Measurements from ENCODE around the gene DOK7. TPM values are rescaled to one million over a fixed set of nuclear protein-coding genes. Genes with fewer than 3 reads are reported as not detected.
"Not testable (repeated sequence)": the region's sequence is repeated elsewhere in the genome, so short reads cannot be mapped to it uniquely, and the experiment has no call there.

The DOK7 gene
- total RNA-seq, 1 experiment from 2014 or later: 9.6 TPM

DNA sequence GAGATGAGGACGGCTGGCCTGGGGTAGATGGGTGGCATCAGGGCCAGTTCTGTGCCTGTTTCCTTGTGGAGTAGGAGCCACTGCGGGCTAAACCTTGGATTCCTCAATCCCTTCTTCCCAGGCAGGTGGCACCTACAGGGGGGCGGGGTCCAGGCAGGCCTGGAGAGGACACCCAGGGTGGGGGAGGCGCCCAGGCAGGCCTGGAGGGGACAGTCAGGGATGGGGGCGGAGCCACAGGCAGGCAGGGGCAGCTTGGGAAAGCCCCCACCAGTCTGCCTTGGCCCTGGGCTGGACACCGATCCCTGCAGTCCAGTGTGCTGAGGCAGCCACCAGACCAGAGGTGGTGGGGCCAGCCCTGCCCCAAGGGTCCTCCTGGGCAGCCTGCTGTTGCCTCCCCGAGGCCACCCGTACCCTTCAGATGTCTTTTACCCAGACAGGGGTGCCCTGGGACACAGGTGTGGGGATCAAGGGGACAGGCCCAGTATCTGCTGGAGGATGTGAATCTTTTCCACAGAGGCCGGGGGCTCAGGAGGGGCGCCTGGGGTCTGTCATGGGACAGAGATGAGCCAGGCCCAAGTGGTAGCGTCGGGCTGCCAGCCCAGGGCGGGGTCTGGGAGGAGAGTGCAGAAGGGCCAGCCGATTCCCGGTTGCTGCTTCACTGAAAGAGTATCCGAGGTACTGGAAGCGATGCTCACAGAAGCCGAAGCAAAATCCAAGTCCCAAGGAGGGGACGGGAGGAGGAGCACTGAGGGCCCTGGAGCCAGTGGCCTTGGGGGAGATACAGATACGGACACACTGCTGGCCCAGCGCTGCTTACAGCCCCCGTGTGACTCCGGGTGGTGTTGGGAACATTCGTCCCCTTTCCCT lies 34.6 kb downstream of the DOK7 start:
- H3K9me3 ChIP-seq: no peaks in the 10 kb centered on the region
- no peak for DNase-seq
- no peaks in the 10 kb centered on the region for H3K27me3 ChIP-seq
- H3K4me3 ChIP-seq: no peak overlapping the region
- H3K36me3 ChIP-seq: no peaks in the 10 kb centered on the region

DNA sequence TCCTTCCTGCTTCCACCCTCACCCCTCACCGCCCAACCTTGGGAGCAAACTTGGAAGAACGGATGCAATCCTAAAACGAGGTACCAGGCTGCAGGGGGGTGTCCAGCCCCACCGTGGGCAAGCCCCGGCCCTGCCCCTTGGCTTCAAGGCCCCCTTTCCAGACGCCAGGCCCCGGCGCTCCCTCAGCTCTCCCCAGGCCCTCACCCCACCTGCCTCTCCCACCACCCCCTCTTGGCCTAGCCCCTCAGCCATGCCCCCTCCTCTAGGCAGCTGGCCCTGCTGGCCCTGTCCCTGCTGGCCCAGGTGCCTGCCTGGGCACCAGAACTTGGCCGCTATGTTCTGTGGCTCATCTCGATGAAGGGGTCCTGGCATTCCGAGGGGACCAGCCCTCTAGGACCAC lies 35.3 kb downstream of the DOK7 start:
- no peak for DNase-seq
- H3K9me3 ChIP-seq: no peaks in the 10 kb centered on the region
- no peaks in the 10 kb centered on the region for H3K27me3 ChIP-seq
- H3K4me3 ChIP-seq: no peak overlapping the region
- no peaks in the 10 kb centered on the region for H3K36me3 ChIP-seq

DNA sequence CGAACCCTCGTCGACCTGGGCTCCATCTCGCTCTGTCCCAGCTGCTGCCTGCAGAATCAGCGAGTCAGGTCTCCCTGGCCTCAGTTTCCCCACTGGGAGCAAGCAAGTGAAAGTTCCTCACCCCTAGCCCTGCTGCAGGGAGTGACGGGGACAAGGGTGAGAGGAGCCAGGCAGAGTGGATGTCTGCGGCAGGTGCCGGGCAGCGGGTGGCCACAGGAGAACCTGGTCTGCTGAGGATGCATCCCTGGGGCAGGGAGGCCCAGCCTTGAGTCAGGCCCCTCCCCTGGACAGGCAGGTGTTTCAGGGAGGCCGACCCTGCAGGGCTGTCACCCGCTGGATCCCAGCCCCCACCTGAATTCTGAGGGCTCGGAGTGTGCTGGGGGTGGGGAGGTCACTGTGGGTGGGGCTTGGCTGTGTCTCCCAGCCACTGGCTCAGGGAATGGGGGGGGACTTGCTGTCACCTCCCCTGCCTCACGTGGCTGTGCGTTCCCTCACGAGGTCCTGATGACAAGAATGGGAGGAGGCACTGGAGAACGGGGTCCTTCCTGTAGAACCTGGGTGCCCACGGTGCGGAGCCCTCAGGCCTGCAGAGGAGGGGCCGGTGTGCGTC lies 35.9 kb downstream of the DOK7 start:
- Histone ChIP-seq H3K36me3 (no peaks in the 10 kb centered on the region), H3K9me3 (no peaks in the 10 kb centered on the region), H3K4me3 (no peak overlapping the region), H3K27me3 (no peaks in the 10 kb centered on the region)
- DNase-seq: no peak

DNA sequence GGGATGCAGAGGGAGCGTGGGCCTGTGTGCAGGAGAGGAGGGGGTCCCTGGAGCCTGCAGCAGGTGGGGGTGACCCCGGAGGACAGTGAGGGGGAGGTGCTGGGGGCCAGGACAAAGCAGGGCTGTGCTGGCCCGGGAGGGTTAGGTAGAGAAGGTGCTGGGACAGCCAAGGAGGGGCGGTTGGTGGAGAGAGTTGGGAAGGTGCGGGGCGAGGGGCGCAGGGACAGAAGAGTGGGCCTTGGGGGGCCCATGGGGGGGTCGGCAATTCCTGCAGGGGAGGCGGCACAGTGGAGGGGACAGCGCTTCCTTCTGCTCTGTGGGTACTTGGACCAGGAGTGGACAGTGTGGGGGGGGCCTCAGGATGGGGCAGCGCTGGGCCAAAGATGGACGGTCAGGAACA lies 36.6 kb downstream of the DOK7 start:
- Histone ChIP-seq H3K36me3 (no peaks in the 10 kb centered on the region), H3K27me3 (no peaks in the 10 kb centered on the region), H3K4me3 (no peak overlapping the region), H3K9me3 (no peaks in the 10 kb centered on the region)
- DNase-seq: no peak

DNA sequence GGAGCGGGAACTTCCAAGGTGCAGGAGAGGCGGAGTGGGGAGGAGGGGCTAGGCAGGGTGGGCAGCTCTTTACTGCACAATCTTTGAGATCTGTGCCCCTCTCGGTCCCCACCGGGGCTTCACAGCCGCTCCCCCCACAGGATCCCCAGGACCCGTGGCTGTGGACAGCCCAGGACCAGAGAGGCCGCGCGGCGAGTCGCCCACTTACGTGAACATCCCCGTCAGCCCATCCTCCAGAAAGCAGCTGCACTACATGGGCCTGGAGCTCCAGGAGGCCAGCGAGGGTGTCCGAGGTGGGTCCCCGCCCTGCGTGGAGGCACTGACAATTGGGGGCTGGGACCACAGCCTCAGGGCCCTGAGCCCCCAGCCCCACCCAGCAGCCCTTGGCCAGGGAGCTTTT lies 37.0 kb downstream of the DOK7 start:
- H3K9me3 ChIP-seq: no peaks in the 10 kb centered on the region
- no peak for DNase-seq
- H3K4me3 ChIP-seq: no peak overlapping the region
- no peaks in the 10 kb centered on the region for H3K36me3 ChIP-seq
- no peaks in the 10 kb centered on the region for H3K27me3 ChIP-seq

DNA sequence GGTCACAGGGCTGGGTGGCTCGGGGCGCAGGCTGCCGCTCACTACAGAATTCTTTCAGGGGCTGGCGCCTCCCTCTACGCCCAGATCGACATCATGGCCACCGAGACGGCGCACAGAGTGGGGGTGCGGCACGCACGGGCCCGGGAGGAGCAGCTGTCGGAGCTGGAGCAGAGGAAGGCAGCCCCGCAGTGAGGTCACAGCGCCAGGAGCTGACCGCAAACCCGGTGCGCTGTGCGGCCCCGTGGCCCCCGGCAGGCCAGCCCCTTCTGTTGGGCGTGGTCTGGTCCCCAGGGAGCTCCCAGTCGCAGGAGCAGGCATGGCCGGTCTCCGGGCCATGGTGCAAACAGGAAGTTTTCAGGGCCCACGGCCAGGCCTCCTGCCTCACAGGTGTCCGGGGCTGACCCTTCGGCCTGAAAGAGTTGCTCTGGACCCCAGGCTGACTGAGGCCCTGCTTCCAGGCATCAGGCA lies 37.6 kb downstream of the DOK7 start:
- no peak for DNase-seq
- no peaks in the 10 kb centered on the region for H3K9me3 ChIP-seq
- H3K27me3 ChIP-seq: no peaks in the 10 kb centered on the region
- no peaks in the 10 kb centered on the region for H3K36me3 ChIP-seq
- no peak overlapping the region for H3K4me3 ChIP-seq

DNA sequence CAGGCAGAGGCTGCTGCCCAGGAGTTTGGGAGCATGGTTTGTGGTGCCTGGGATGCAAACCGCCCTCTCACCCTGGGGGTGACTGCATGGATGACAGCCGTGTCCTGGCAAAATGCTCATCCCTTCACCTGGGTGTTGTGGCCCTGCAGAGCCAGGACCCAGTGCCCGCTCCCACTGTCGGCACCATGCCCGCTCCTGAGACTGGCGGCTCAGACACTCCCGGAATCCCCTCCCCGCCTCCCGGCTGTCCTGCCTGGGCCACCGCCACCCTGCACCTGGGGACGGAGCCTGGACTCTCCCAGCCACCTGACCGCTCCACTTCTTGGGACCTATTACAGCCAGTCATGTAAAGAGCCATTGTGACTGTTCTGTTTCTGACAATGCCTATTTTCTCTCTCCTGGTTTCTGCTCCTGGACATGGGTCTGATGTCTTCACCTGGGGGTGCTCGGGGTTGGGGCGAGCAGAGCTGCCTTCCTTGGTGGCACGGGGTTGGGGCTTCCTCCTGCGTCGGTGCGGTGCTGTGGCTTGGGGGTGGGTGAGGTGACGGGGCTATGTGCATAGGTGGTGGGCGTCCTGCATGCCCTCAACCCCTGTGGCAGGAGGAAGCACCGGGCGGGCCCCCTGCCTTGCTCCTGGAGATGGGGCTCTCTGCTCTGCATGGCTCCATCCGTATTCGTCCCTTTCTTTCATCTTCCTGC lies 38.2 kb downstream of the DOK7 start:
- Histone ChIP-seq H3K9me3 (no peaks in the 10 kb centered on the region), H3K4me3 (no peak overlapping the region)

DNA sequence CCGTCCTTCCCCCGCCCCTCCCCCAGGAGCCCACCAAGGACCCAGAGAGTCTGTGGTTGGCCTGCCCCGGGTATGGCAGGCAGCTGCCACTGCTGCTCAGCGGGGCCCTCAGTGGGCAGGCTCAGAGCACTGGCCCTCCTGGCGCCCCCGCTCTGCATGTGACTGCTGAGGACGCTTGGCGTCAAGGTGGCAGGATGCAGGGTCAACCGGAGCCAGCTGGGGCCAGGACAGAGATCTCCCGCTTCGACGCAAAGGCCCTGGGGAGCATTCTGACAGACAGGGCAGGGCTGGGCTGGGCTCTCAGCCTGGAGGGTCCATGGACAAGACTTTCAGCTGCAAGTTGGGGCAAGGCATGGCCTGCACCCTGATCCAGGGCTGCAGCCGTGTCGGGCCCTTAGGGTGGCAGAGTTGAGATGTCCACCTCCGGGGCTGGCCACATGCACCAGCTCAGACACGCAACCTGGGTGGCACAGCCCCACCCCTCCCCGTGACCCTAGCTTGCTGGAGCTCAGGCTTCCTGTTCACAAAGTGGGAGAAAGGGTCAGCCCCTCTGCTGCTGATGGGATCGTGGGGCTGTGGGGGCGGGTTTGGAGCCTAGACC lies 38.8 kb downstream of the DOK7 start:
- Histone ChIP-seq H3K36me3 (no peaks in the 10 kb centered on the region), H3K27me3 (no peaks in the 10 kb centered on the region), H3K4me3 (no peak overlapping the region)

More for the DNA sequence above, 38.2 kb downstream of the DOK7 start:
- Histone ChIP-seq H3K36me3 (no peaks in the 10 kb centered on the region), H3K27me3 (no peaks in the 10 kb centered on the region)
- no peak for DNase-seq

DNA sequence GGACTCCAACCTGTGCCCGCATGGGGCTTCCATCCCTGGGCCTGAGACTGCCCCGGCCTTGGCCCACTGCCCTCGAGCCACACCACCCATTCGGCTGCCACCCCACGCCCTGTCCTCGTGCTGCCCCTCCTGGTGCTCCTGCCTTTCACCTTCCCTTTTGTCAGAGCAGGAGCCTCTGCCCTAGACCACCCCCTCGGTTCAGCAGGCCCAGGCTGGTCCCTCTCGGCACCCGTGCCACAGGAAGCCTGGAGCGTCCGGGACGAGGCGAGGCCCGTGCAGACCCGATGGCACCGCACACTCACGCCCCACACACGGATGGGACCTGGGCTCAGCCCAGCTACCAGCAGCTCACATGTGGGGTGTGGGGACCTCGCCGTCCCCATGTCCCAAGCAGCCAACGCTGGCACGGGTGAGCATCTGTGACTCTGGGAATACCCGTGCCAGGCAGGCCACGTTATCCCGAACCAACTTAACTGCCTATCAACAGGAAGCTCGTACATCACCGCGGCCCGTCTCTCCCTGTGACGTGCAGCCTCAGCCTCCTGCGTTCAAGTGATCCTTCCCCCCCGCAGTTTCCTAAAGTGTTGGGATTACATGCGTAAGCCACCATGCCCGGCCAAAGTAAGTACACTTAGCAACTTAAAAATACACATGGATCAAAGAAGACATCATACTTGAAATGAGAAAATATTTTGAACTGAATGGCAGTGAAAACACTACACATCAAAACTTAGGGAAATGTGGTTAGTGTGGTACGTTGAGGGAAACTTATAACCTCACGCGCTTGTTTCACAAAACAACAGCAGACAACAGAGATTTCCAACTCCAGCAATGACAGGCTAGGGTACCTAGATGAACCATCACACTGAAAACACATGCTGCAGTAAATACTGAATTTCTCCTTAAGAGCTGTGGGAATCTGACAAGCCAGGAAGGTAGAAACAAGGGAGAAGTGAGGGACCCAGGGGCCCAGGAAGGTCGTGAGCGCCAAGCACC lies 40.1 kb downstream of the DOK7 start:
- H3K36me3 ChIP-seq: no peaks in the 10 kb centered on the region; the same call in 1 of the 2 replicates
- DNase-seq: no peak
- H3K27me3 ChIP-seq: no peaks in the 10 kb centered on the region
- H3K4me3 ChIP-seq: no peak overlapping the region
- H3K9me3 ChIP-seq: no peaks in the 10 kb centered on the region

More for the DNA sequence above, 38.8 kb downstream of the DOK7 start:
- DNase-seq: no peak
- no peaks in the 10 kb centered on the region for H3K9me3 ChIP-seq

DNA sequence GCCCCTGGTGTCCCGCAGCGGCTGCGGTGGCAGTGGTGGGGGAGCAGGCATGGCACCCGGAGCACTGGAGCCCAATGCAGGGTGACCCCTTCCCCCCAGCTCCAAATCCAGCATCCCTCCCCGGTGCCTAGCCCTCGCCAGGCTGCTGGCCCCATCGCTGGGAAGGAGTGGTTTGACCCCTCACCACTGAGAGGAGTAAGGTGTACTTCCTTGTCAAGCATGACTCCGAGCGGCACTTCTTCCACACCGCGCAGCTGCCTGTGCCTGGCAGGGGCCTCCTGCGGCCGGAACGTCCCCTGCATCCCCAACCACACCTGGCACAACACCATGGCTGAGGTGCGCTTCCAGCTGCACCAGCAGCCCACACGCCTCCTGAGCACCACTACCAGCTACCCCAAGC lies 42.1 kb downstream of the DOK7 start:
- no peaks in the 10 kb centered on the region for H3K9me3 ChIP-seq
- H3K36me3 ChIP-seq: no peaks in the 10 kb centered on the region; the same call in 1 of the 2 replicates
- no peak overlapping the region for H3K4me3 ChIP-seq
- DNase-seq: no peak
- no peaks in the 10 kb centered on the region for H3K27me3 ChIP-seq

DNA sequence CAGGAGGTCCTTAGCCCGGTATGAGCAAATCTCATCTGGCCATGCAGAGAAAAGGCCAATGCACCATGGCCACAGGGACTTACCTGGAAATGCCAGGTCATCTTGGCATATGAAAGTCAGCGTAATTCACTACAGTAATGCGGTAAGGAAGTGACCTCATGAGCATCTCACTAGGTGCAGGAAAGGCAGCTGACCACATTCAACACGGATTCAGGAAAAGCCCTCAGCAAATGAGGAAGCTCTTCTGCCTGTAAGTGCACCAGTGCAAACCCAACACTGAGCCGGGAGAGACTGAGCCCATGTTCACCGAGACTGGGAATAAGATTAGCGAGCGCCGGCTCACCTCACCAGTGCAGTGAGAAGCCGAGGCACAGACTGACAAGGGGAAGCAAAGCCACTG lies 45.4 kb downstream of the DOK7 start:
- DNase-seq: no peak
- H3K36me3 ChIP-seq: no peaks in the 10 kb centered on the region; the same call in 1 of the 2 replicates
- H3K9me3 ChIP-seq: no peaks in the 10 kb centered on the region
- H3K27me3 ChIP-seq: no peaks in the 10 kb centered on the region
- H3K4me3 ChIP-seq: no peak overlapping the region

DNA sequence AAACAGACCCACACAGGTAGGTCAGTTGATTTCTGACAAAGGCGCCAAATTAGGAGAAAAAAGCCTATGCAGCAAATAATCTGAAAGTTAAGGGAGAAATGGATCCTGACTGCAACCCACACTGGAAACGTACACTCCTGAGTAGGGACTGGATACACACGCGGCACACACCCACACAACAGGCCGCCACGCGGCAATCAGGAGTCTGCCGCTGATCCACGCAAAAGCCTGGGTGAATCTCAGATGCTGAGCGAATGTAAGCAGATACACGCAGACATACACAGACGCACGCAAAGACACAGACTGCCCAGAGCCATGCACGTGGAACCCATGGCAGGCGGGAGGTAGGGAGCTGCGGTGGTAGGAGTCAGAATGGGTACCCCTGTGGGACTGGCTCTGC lies 47.4 kb downstream of the DOK7 start:
- Histone ChIP-seq H3K27me3 (no peaks in the 10 kb centered on the region), H3K9me3 (no peaks in the 10 kb centered on the region), H3K4me3 (no peak overlapping the region), H3K36me3 (no peaks in the 10 kb centered on the region; the same call in 1 of the 2 replicates)
- DNase-seq: no peak

DNA sequence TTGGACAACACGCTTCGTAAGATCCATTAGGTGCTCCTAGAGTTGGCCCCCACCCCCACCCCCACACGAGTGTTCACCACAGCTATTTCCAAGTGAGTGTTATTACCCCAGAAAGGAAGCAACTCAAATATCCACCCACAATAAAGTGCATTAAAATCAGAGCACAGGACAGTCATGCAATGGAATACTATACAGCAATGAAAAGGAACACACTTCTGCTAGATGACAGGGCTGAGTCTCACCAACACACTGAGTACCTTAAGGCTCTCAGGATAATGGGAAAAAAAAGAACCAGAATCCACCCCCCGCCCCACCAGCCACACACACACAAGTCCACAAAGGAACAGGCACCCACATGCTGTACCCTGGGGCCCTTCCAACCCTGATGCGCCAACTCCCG lies 48.1 kb downstream of the DOK7 start:
- Histone ChIP-seq H3K27me3 (no peaks in the 10 kb centered on the region), H3K4me3 (no peak overlapping the region), H3K9me3 (no peaks in the 10 kb centered on the region), H3K36me3 (no peaks in the 10 kb centered on the region; the same call in none of the 2 replicates)
- DNase-seq: no peak

DNA sequence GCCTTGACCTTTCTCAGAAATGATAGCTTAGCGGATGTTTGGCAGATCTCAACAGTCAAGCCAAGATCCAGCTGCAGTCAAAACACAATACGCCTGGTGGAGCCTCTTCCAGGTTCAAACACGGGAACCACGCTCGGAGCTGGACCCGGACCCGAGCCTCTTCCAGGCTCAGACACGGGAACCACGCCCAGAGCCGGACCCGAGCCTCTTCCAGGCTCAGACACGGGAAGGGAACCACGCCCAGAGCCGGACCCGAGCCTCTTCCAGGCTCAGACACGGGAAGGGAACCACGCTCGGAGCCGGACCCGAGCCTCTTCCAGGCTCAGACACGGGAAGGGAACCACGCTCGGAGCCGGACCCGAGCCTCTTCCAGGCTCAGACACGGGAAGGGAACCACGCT lies 48.5 kb downstream of the DOK7 start:
- not testable (repeated sequence) for H3K9me3 ChIP-seq, H3K27me3 ChIP-seq, H3K36me3 ChIP-seq, H3K4me3 ChIP-seq, DNase-seq

DNA sequence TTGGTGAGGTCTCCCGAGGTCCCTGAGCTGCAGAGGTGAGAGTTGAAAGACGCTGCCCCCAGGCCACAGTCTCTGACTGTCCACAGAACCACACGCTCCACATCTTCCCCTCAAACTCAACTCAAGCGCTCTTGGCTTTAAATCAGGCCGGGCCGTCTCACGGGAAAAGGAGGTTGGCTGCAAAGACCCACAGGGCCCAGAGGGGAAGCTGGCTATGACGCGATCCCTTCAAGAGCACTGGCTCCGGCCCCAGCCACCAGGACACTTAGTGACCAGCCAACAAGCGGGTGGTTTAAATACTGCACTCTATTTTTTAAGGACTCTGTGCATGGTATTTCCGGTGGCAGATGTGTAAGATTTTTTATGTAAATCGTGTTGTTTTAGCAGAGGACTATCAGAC lies 49.2 kb downstream of the DOK7 start:
- no peaks in the 10 kb centered on the region for H3K9me3 ChIP-seq
- H3K27me3 ChIP-seq: no peaks in the 10 kb centered on the region
- no peaks in the 10 kb centered on the region; the same call in none of the 2 replicates for H3K36me3 ChIP-seq
- DNase-seq: no peak
- no peak overlapping the region for H3K4me3 ChIP-seq

DNA sequence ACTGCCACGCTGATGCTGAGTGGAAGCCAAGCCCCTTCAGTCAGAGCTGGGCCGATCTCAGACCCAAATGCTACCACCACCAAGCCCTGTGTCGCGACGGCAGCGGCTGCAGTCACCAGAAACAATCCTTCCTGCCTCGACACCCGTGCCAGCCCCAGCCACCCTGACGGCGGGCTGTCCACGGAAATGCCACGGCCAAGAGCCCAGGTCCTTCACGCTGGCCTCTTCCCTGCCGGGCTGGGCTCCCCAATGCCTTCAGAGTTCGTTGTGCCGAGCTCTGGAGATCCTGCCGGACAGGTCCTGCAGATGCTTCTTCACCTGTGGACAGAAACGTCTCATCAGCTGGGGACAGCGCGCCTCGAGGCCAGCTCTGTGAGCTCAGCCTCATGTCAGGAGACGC lies 49.6 kb downstream of the DOK7 start:
- DNase-seq: no peak
- no peaks in the 10 kb centered on the region for H3K27me3 ChIP-seq
- no peaks in the 10 kb centered on the region for H3K9me3 ChIP-seq
- no peak overlapping the region for H3K4me3 ChIP-seq
- H3K36me3 ChIP-seq: no peaks in the 10 kb centered on the region; the same call in none of the 2 replicates

Measured in MG63 (cell line).